Fibroblast of mammary gland (primary cell): ENCODE results near the gene ATOH8.

Experiments used
- DNase-seq: peaks from one replicate; pipeline ENCODE4 v3.0.0-alpha.2; 2010; ENCODE audit warnings: low read depth
- H3K4me3 ChIP-seq: 2 replicates; pipeline ENCODE4 v1.5.1; 2011; ENCODE audit warnings: low read depth, mild to moderate bottlenecking, low read length, moderate library complexity; ENCODE audit not compliant: control insufficient read depth
- CTCF ChIP-seq: conservative IDR thresholded peaks from 2 replicates; pipeline ENCODE4 v1.5.1; 2011; ENCODE audit warnings: low read depth, low read length, inconsistent platforms; ENCODE audit not compliant: control insufficient read depth, insufficient read depth

Gene ATOH8

GRCh38 chr2:85707304-85707703 is 46.5 kb upstream of the ATOH8 start:
- peak; percentile 94 for DNase-seq
- TF ChIP-seq CTCF: peak; percentile 93
- H3K4me3 ChIP-seq: no peak overlapping the region

GRCh38 chr2:85708641-85709040 is 45.1 kb upstream of the ATOH8 start:
- H3K4me3 ChIP-seq: no peak overlapping the region
- DNase-seq: peak; percentile 49
- TF ChIP-seq CTCF: no peak

GRCh38 chr2:85709401-85709811 is 44.4 kb upstream of the ATOH8 start:
- no peak overlapping the region for H3K4me3 ChIP-seq
- peak; percentile 39 for DNase-seq
- TF ChIP-seq CTCF: no peak

- no peak for TF ChIP-seq CTCF
- no peak overlapping the region for H3K4me3 ChIP-seq
- DNase-seq: peak; percentile 59
Measured at GRCh38 chr2:85710687-85711577, 42.9 kb upstream of the ATOH8 start.

GRCh38 chr2:85711578-85712060 is 42.2 kb upstream of the ATOH8 start:
- H3K4me3 ChIP-seq: no peak overlapping the region
- DNase-seq: no peak
- no peak for TF ChIP-seq CTCF

- no peak for TF ChIP-seq CTCF
- H3K4me3 ChIP-seq: no peak overlapping the region
- DNase-seq: no peak
Measured at GRCh38 chr2:85712336-85712735, 41.5 kb upstream of the ATOH8 start.
